H9 (cell line): ENCODE measurements around the gene NAP1L5. TPM values are rescaled to one million over a fixed set of nuclear protein-coding genes. Genes with fewer than 3 reads are reported as not detected.

Source experiments
- DNase-seq: peaks from one replicate; pipeline ENCODE4 v3.0.0-alpha.2; 2017
- H2AFZ ChIP-seq: one replicate; pipeline ENCODE4 v1.6.1; 2013; ENCODE audit warnings: mild to moderate bottlenecking, low read length, control low read depth, moderate library complexity
- H2AK5ac ChIP-seq: 2 replicates; pipeline ENCODE4 v1.6.1; 2013; ENCODE audit warnings: low read length, control low read depth, mixed read lengths; ENCODE audit not compliant: insufficient read length
- H2BK120ac ChIP-seq: one replicate; pipeline ENCODE4 v1.6.1; 2013; ENCODE audit warnings: low read depth, mild to moderate bottlenecking, low read length, control low read depth, inconsistent platforms; ENCODE audit not compliant: poor library complexity, severe bottlenecking
- H2BK12ac ChIP-seq: 2 replicates; pipeline ENCODE4 v1.6.1; 2013; ENCODE audit warnings: low read length, control low read depth, mixed read lengths, low read depth; ENCODE audit not compliant: insufficient read length
- H2BK15ac ChIP-seq: 2 replicates; pipeline ENCODE4 v1.6.1; 2013; ENCODE audit warnings: low read depth, low read length, control low read depth
- H2BK20ac ChIP-seq: one replicate; pipeline ENCODE4 v1.6.1; 2013; ENCODE audit warnings: low read depth, mild to moderate bottlenecking, low read length, control low read depth, inconsistent platforms; ENCODE audit not compliant: poor library complexity, severe bottlenecking
- H2BK5ac ChIP-seq: 2 replicates; pipeline ENCODE4 v1.6.1; 2013; ENCODE audit warnings: low read length, control low read depth, mixed read lengths; ENCODE audit not compliant: insufficient read length
- H3K14ac ChIP-seq: 2 replicates; pipeline ENCODE4 v1.6.1; 2013; ENCODE audit warnings: low read length, control low read depth; ENCODE audit not compliant: insufficient read depth
- H3K18ac ChIP-seq: 2 replicates; pipeline ENCODE4 v1.6.1; 2013; ENCODE audit warnings: low read depth, mild to moderate bottlenecking, mixed read lengths, low read length, control low read depth; ENCODE audit not compliant: insufficient read length
- H3K23ac ChIP-seq: 2 replicates; pipeline ENCODE4 v1.6.1; 2013; ENCODE audit warnings: low read length, control low read depth, mixed read lengths, low read depth; ENCODE audit not compliant: insufficient read length
- H3K23me2 ChIP-seq: 2 replicates; pipeline ENCODE4 v1.6.1; 2013; ENCODE audit warnings: low read depth, mild to moderate bottlenecking, mixed read lengths, low read length, control low read depth; ENCODE audit not compliant: insufficient read length, poor library complexity, severe bottlenecking
- H3K27ac ChIP-seq: 2 replicates; pipeline ENCODE4 v1.5.1; 2013; ENCODE audit warnings: low read length, control low read depth, mixed read lengths, low read depth; ENCODE audit not compliant: insufficient read length
- H3K27me3 ChIP-seq: 2 replicates; pipeline ENCODE4 v1.6.1; 2013; ENCODE audit warnings: low read length, control low read depth, inconsistent platforms; ENCODE audit not compliant: insufficient read depth
- H3K4ac ChIP-seq: 2 replicates; pipeline ENCODE4 v1.6.1; 2013; ENCODE audit warnings: low read depth, mild to moderate bottlenecking, control low read depth, inconsistent platforms, low read length, moderate library complexity
- H3K4me1 ChIP-seq: 2 replicates; pipeline ENCODE4 v1.6.1; 2013; ENCODE audit warnings: low read length, control low read depth, inconsistent platforms; ENCODE audit not compliant: insufficient read depth
- H3K4me2 ChIP-seq: 2 replicates; pipeline ENCODE4 v1.6.1; 2013; ENCODE audit warnings: low read length, control low read depth, mixed read lengths; ENCODE audit not compliant: insufficient read length, insufficient read depth
- H3K56ac ChIP-seq: 2 replicates; pipeline ENCODE4 v1.6.1; 2013; ENCODE audit warnings: low read depth, mild to moderate bottlenecking, mixed read lengths, low read length, control low read depth; ENCODE audit not compliant: insufficient read length
- H3K79me1 ChIP-seq: 2 replicates; pipeline ENCODE4 v1.6.1; 2013; ENCODE audit warnings: low read depth, mild to moderate bottlenecking, moderate library complexity, low read length, control low read depth, inconsistent platforms; ENCODE audit not compliant: insufficient read depth, poor library complexity, severe bottlenecking
- H3K79me2 ChIP-seq: 2 replicates; pipeline ENCODE4 v1.6.1; 2013; ENCODE audit warnings: low read length, control low read depth, inconsistent platforms; ENCODE audit not compliant: insufficient read depth
- H3K9ac ChIP-seq: 2 replicates; pipeline ENCODE4 v1.6.1; 2013; ENCODE audit warnings: low read length, control low read depth, mixed read lengths; ENCODE audit not compliant: insufficient read length; ENCODE audit errors: extremely low read depth
- H3K9me3 ChIP-seq: one replicate; pipeline ENCODE4 v1.6.1; 2013; ENCODE audit warnings: low read depth, low read length, inconsistent platforms; ENCODE audit not compliant: control insufficient read depth
- H3T11ph ChIP-seq: one replicate; pipeline ENCODE4 v1.6.1; 2013; ENCODE audit warnings: mild to moderate bottlenecking, low read length, control low read depth, inconsistent platforms
- H4K20me1 ChIP-seq: one replicate; pipeline ENCODE4 v1.6.1; 2013; ENCODE audit not compliant: control insufficient read depth, insufficient read length, insufficient read depth
- H4K5ac ChIP-seq: 2 replicates; pipeline ENCODE4 v1.6.1; 2013; ENCODE audit warnings: low read depth, mild to moderate bottlenecking, mixed read lengths, low read length, control low read depth; ENCODE audit not compliant: insufficient read length
- H4K8ac ChIP-seq: replicated peaks from 2 replicates; pipeline ENCODE4 v1.6.1; 2013; ENCODE audit warnings: low read length, control low read depth, mixed read lengths, low read depth; ENCODE audit not compliant: insufficient read length
- H4K91ac ChIP-seq: 2 replicates; pipeline ENCODE4 v1.6.1; 2013; ENCODE audit warnings: low read depth, mild to moderate bottlenecking, moderate library complexity, mixed read lengths, low read length, control low read depth; ENCODE audit not compliant: insufficient read length
- H3K27ac Mint-ChIP-seq, 3 experiments: 2 replicates in 2 of 3; 3 replicates in 1 of 3; pipeline ENCODE4 v1.8.0; 2020 to 2021; ENCODE audit warnings: mixed read lengths in 3 of 3, mild to moderate bottlenecking in 1 of 3, moderate library complexity in 1 of 3
- H3K27me3 Mint-ChIP-seq: 2 replicates; pipeline ENCODE4 v1.8.0; 2021; ENCODE audit warnings: low read depth, mild to moderate bottlenecking, moderate library complexity, mixed read lengths
- H3K36me3 Mint-ChIP-seq, 3 experiments: 2 replicates in 2 of 3; 3 replicates in 1 of 3; pipeline ENCODE4 v1.8.0; 2020 to 2021; ENCODE audit warnings: low read depth in 3 of 3, mixed read lengths in 3 of 3; ENCODE audit not compliant: insufficient read depth in 1 of 3
- H3K4me1 Mint-ChIP-seq, 2 experiments: 2 replicates each; pipeline ENCODE4 v1.8.0; 2020; ENCODE audit warnings: mixed read lengths in 2 of 2
- H3K4me3 Mint-ChIP-seq, 2 experiments: 2 replicates in 1 of 2; 3 replicates in 1 of 2; pipeline ENCODE4 v1.8.0; 2020 to 2021; ENCODE audit warnings: mild to moderate bottlenecking in 2 of 2, mixed read lengths in 2 of 2, moderate library complexity in 1 of 2
- H3K9me3 Mint-ChIP-seq, 2 experiments: 2 replicates in 1 of 2; 3 replicates in 1 of 2; pipeline ENCODE4 v1.8.0; 2020; ENCODE audit warnings: mild to moderate bottlenecking in 2 of 2, mixed read lengths in 2 of 2, moderate library complexity in 1 of 2
- WGBS: extraction: QIAGEN DNeasy Blood & Tissue Kit; methylation state at CpG from one replicate; pipeline ENCODE4 v1.1.7; 2013; ENCODE audit warnings: missing lambda C conversion rate, low lambda C conversion rate, mixed read lengths; ENCODE audit not compliant: insufficient read length; ENCODE audit errors: extremely low coverage; 5-methylcytosine and 5-hydroxymethylcytosine counted together
- total RNA-seq: library from RNA; stranded (reverse); gene quantifications from 2 replicates; pipeline ENCODE4 v1.2.1, GENCODE V29; 2021
- TF ChIP-seq, protein P1 (sequence below): fragments of 200-600 bp; sonication (generic); conservative IDR thresholded peaks from 3 replicates; pipeline ENCODE4 v1.8.0; 2021; ENCODE audit warnings: antibody characterized with exemption, mild to moderate bottlenecking

NAP1L5 gene
- total RNA-seq, 1 experiment from 2014 or later: 2.2 TPM

DNA sequence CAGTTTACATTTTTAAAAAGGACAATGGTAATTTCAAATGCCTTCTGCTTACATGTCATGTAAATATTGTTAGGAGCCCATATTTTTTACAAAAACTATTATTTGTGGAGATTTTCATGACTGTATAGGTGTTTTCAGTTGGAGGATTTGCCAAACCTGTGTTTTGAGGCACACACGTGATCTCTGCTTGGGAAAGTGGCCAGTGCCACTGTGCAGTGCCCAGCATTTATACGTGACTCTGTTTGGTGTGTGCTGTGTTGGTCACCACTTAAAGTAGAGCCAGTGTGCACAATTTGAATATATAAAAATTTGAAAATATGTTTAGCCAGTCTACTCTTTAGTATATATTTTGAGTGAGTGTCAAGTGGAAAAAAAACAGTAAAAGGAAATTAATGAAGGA lies 26.8 kb upstream of the NAP1L5 start:
- Histone ChIP-seq H2AK5ac (no peak overlapping the region), H3K18ac (no peak overlapping the region), H2BK20ac (no peak overlapping the region), H2BK15ac (no peak overlapping the region), H3K56ac (no peak overlapping the region), H3K14ac (no peak overlapping the region), H3K4ac (no peak overlapping the region), H3K9me3 (no peaks in the 10 kb centered on the region), H3K9ac (no peak overlapping the region), H3K27ac (no peak overlapping the region), H3K79me2 (no peaks in the 10 kb centered on the region), H4K20me1 (no peaks in the 10 kb centered on the region), H2AFZ (no peak overlapping the region), H3T11ph (no peak overlapping the region), H4K5ac (no peak overlapping the region), H3K23me2 (no peaks in the 10 kb centered on the region), H3K79me1 (no peaks in the 10 kb centered on the region), H3K4me1 (no peaks in the 10 kb centered on the region), H3K23ac (no peak overlapping the region), H3K27me3 (no peaks in the 10 kb centered on the region), H2BK12ac (no peak overlapping the region), H3K4me2 (no peak overlapping the region), H2BK5ac (no peak overlapping the region), H4K91ac (no peak overlapping the region), H2BK120ac (no peak overlapping the region), H4K8ac (no peak overlapping the region)
- H3K4me3 Mint-ChIP-seq: no peak overlapping the region
- H3K27me3 Mint-ChIP-seq: no peaks in the 10 kb centered on the region; the same call in 1 of the 2 replicates
- WGBS: no CpG with 5 or more reads among the region's 2 CpGs
- DNase-seq: no peak
- 0 out of 7 replicates have a peak overlapping the region, but pooled peaks of 1 of the 3 experiments have one; percentile 39 for H3K27ac Mint-ChIP-seq
- H3K4me1 Mint-ChIP-seq: peaks cover 9 to 11% of the 10 kb centered on the region in 2 experiments
- TF ChIP-seq, protein P1, sequence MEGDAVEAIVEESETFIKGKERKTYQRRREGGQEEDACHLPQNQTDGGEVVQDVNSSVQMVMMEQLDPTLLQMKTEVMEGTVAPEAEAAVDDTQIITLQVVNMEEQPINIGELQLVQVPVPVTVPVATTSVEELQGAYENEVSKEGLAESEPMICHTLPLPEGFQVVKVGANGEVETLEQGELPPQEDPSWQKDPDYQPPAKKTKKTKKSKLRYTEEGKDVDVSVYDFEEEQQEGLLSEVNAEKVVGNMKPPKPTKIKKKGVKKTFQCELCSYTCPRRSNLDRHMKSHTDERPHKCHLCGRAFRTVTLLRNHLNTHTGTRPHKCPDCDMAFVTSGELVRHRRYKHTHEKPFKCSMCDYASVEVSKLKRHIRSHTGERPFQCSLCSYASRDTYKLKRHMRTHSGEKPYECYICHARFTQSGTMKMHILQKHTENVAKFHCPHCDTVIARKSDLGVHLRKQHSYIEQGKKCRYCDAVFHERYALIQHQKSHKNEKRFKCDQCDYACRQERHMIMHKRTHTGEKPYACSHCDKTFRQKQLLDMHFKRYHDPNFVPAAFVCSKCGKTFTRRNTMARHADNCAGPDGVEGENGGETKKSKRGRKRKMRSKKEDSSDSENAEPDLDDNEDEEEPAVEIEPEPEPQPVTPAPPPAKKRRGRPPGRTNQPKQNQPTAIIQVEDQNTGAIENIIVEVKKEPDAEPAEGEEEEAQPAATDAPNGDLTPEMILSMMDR: no peak
- H3K9me3 Mint-ChIP-seq: no peaks in the 10 kb centered on the region
- peaks cover 4 to 14% (median 11%) of the 10 kb centered on the region in 3 experiments; a peak in 6 of 7 replicates for H3K36me3 Mint-ChIP-seq
